NCI-H69 (cell line): ENCODE measurements around the gene RASSF10.

Experiments used
- DNase-seq: peaks from one replicate; lab custom pipeline; 2025; lab: John Stamatoyannopoulos, UW

The RASSF10 gene

GRCh38 chr11:13055200-13055599 is 46.1 kb downstream of the RASSF10 start:
- DNase-seq, result no peak

- DNase-seq, result peak; percentile 41
These were observed 52.3 kb downstream of the RASSF10 start for GRCh38 chr11:13061294-13061990.
